GM12874 (cell line): ENCODE data around the gene TMEM184B.

ENCODE experiments used
- CTCF ChIP-seq: IDR thresholded peaks from 2 replicates; pipeline ENCODE4 v1.5.1; 2011; ENCODE audit warnings: low read depth, mild to moderate bottlenecking, control low read depth, low read length, moderate library complexity; ENCODE audit not compliant: insufficient read depth

The TMEM184B gene

GRCh38 chr22:38226853-38227649 lies 45.8 kb downstream of the TMEM184B start:
- TF ChIP-seq CTCF = no peak

GRCh38 chr22:38223289-38223960 lies 49.4 kb downstream of the TMEM184B start:
- TF ChIP-seq CTCF = 0 out of 2 replicates have a peak, but pooled peaks have one; percentile 7

- TF ChIP-seq CTCF = no peak
These were observed 50.1 kb downstream of the TMEM184B start for GRCh38 chr22:38222797-38223119.

GRCh38 chr22:38221908-38222796 lies 50.7 kb downstream of the TMEM184B start:
- no peak for TF ChIP-seq CTCF

GRCh38 chr22:38221407-38221806 lies 51.4 kb downstream of the TMEM184B start:
- TF ChIP-seq CTCF = no peak

GRCh38 chr22:38220653-38221386 lies 52.0 kb downstream of the TMEM184B start:
- TF ChIP-seq CTCF = no peak
